Islet of Langerhans (tissue), 1 donor: ENCODE results near the gene SLC15A1.

ENCODE experiments used
- FAIRE-seq: peaks from one replicate; lab custom pipeline; 2011; peaks lifted over from hg19 to GRCh38; lab: Jason Lieb, UNC

Gene SLC15A1

DNA sequence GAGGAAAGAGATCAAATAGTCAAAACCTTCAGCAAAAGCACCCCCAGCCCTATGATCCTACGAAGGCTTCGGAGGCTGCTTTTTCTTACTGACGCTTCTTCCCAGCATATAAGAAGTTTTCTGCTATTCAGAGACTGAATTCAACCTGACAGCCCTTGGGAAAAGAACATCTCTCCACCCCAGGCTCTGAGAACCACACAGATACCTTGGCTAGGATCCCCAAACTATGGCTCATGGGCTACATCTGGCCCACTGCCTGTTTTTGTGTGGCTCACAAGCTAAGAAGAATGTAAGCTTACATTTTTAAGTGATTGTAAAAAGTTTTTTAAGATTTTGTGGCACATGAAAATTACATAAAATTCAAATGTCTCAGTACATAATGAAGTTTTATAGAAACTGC lies 3.0 kb downstream of the SLC15A1 start:
- FAIRE-seq: no peak

DNA sequence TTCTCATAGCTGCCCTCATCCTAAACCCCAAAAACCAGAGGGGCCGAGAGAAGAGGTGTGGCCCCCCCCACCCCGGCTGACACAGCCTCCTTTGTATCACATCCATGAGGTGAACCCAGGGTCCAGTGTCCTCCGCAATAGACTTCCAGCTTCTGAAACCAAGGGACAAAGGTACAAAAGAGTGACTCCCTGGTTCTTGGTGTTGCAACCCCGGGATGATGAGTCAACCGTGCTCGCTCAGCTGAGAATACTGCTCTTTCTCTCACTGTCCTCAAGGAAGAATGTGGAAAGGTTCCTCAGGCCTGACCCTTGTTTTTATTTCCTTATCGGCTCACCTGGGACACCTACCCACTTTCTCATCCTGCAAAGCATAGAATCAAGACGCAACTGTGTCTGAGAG lies 5.5 kb downstream of the SLC15A1 start:
- no peak for FAIRE-seq

DNA sequence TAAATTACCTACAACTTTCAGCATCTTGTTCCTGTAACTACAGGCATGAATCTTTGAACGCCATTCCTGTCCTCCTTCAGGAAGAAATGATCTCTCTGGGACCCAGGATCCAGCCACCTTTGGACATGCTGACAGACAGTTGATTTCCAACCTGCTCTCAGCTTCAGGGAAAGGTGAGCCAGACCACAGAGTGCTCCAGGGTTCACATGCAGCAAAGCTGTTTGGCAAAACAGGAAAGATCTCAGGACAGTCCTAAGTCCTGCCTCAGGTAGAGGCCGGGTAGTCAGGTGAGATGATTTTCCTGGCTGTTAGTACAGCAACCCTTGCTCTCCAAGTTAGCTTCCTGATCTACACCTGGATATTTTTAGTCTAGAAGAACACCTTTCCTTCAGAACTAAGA lies 9.1 kb downstream of the SLC15A1 start:
- FAIRE-seq: no peak

DNA sequence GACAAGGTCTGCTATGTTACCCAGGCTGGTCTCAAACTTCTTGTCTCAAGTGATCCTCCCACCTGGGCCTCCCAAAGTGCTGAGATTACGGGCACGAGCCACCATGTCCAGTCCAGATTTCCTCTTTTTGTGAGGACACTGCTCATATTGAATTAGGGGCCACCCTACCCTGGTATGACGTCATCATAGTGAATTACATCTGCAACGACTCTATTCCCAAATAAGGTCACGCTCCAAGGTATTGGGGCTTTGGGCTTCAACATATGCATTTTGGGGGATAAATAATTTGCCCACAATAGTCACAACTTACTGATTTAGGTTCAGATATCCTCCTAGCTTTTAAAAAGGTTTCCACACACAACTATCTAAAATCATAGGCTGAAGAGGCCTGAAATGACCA lies 9.5 kb downstream of the SLC15A1 start:
- FAIRE-seq: no peak

DNA sequence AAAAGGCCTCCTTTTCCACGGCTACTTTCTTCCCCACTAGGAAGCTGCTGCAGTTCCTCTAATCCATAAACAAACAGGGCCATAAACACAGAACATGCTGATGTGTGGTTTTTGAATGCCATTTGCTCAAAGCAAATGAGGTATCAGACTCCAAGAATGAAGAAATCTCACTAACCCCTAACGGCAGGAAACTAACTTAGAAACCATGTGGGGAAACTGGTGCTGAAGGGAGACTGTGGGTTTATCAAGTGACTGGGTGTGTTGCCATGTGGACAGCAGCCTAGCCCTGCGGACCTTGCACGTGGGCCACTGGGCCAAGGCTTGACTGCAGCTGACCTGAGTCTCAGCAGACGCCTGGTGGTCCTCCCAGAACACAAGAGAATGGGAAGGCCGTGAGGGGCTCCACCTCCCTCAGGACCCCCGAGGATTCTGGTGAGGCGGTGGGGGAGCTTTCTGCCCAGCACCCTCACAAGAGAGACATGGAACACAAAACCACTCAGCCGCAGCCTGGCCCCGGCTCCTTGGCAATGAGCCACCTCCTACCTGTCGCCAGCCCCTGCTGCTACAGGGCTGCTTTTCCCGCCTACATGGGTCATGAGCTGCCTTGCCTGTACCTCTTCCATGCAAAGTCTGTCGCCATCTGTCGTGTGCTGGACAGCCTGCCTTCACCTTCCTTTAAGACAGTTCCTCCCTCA lies 10.6 kb downstream of the SLC15A1 start:
- no peak for FAIRE-seq

DNA sequence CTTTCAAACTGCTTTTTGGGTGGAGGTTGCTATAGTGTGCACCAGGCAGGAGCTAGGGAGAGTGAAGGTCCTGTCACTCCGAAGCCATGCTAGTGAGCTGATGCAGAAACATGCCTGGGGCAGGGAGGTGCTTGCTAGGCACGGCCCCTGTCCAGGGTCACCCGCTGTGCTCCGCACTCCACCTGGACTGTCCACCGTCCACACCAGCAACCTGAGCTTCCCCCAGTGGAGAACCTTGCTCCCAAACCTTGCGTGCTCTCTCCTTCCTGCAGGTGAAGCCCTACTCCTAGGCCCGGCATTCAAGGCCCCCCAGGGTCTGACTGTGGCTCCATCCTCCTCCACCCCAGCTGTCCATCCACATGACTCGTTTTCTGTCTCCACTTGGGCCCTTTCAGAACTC lies 12.3 kb downstream of the SLC15A1 start:
- no peak for FAIRE-seq

DNA sequence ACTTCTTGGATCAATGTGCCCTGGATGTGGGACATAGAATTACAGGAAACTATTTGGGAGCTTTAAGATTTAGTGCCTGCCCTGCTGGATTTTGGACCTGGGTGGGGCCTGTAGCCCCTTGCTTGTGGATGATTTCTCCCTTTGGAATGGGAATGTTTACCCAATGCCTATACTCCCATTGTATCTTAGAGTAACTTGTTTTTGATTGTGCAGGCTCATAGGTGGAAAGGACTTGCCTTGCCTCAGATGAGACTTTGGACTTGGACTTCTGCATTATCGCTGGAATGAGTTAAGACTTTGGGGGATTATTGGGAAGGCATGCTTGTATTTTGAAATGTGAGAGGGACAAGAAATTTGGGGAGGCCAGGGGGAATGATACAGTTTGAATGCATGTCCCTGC lies 13.5 kb downstream of the SLC15A1 start:
- no peak for FAIRE-seq

DNA sequence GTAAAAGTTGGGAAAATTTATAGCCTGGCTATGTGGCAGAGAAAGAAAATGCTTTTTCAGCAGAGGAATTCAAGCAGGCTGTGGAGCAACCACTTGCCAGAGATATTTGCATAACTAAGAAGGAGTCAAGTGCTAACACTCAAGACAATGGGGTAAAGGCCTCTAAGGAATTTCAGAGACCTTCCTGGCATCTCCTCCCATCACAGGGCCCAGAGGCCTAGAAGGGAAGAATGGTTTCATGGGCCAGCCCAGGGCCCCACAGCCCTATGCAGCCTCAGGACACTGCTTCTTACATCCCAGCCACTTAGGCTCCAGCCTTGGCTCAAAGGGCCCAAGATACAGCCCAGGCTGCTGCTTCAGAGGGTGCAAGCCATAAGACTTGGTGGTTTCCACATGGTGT lies 14.3 kb downstream of the SLC15A1 start:
- FAIRE-seq: no peak

DNA sequence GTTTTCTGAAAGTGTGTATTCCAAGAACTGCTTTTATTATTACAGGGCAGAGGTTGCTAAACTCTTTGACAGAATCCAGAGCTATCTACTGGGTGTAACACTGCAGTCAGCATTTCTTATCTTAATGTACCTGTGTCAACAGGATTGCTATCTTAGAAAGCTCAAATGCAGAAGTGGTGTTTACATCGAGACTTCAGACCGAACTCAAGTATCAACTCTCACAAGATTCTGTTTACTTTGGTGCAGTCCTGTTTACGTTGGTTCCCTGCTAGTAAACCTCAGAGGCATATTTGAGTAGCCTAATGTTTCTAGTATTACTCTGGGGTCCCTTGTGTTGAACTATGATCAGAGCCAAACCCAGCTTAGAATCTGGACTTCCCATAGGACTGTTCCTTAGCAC lies 20.5 kb downstream of the SLC15A1 start:
- FAIRE-seq: no peak

DNA sequence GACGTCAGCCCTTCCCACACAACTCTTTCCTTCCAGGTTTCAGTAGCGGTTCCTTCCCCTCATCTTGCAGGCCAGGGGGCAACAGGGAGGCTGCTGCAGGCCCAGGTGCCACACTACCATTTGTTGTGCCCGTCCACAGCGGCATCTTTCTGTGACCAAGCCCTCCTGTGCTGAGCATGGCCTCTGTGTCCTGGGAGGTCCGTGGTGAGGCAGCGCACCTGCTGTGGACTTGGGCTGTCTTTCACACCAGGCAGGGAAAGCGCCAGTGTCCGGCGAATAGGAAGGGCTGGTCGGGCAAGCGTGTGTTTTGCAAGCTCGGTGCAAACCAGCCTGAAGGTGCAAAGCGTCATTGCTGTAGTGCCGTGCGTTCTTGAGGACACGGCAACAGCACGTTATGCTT lies 21.4 kb downstream of the SLC15A1 start:
- FAIRE-seq: no peak

DNA sequence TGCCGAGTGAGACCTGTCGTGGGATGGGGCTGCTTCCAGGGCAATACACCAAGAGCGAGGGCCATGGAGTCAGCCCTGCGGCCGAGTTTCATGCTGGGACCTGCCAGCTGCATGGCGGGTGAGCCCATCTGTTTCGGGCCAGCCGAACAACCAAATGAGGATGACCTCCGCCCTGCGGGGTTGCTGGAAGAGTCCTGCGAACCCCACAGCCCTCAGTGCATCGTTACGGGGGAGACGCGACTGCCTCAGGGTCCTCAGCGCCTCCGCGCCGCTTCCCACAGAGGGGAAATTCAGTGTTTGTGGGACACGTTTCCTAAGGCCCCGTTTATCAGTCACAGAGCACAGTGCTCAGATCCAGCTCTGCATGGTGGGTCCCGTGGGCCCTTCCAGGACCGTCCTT lies 22.0 kb downstream of the SLC15A1 start:
- no peak for FAIRE-seq

DNA sequence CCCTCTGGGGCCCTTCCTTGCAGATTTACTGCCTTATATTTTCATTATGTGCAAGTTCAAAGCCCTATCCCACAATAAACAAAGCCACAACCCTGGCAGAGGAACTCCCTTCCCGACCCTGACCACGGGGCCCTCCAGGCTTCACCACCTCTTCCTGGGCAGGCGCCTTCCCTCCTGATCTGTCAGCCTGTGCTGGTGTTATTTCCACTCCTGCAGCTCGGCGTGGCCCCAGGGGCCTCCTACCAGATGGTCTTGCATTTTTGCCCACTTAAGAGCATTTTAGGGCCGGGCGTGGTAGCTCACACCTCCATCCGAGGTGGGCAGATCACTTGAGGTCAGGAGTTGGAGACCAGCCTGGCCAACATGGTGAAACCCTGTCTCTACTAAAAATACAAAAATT lies 22.8 kb downstream of the SLC15A1 start:
- no peak for FAIRE-seq

DNA sequence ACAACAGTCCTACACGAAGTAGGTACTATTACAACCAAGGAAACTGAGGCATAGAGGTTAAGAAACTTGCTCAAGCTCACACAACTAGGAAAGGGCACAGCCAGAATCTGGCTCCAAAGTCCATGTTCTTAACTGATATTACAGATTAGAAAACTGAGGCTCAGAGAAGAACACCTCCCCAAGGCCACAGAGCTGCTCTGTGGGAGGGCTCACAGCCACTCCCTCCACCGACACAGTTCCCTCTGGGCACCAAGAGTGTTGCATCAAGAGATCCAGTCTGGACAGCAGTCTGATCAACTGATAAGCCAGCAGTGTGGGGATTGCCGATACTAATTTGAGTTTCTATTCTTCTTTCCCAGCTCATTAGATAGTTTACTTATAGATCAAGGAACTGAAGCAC lies 29.5 kb downstream of the SLC15A1 start:
- FAIRE-seq: no peak

DNA sequence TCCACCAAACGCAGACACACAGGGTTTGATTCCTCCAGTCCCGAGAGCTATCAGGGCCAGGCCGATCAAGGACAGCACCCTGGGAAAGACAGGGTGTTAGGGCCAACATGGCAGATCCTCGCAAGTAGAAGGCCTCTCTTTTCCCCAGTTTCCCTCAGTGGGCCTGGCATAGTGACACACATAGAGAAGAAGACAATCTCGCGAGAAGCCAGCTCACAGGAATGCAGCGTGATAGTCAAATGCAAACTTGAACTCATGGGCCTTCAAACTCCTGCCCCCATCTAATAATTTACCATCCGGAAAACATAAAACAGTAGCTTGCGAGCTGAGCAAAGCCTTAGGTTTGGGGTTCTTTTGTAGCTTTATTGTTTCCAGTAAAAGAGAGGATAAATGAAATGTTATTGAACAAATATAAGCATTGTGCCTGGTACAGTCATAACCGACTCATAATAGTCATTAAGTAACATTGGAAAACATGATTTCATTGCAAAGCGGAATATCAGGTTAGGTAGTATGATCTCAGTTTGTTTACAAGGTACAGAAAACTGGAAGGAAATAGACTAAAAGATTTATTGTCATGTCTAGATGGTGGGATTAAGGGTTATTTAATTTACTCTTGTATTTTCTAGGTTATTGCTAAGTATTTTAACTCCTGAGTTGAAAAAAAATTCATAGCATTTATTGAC lies 30.5 kb downstream of the SLC15A1 start:
- peak; percentile 62 for FAIRE-seq

DNA sequence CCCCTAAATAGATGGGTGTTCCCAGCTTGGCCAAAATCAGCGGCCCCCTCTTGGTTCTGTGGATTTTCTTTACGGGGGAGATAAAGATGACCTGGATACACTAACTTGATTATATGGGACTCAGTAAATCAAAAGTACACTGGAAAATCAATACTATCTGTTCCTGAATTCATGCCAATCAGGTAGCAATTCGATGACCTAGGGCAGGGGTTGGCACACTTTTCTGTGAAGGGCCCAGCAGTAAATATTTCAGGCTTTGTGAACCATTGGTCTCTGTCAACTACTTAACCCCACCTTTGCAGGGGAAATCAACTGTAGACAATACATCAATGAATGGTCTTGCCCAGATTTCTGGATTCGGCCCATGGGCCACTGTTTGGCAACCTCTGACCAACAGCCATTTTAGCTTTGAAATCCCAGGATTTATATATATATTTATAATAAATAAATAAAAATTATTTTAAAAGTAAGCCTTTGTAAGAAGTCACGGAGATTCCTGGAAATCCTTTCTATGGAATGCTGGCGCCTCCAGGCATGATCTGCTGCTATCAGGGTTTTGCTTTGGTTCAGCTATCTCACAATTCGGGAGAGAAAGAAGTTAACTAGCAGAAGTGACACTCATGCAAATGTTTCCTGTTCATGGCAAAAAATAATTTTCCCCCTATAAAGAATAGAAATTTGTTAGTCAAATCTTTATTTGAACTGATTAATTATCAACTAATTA lies 32.8 kb downstream of the SLC15A1 start:
- no peak for FAIRE-seq

DNA sequence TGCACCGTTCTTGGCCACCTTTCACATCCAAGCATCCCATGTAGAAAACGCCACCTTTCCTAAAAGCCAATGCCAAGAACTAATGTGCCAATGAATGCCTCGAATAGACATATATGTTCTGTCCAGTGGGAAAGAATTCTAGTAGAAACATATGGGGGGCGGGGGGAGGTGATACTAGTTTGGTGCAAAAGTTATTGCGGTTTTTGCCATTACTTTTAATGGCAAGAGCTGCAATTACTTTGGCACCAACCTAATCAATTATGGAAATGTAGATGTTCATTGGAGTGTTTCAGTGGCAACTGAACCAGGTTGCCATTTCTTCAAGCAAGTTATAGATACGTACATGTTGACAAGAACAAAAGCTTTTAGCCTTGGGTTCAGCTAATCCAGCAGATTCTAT lies 34.6 kb downstream of the SLC15A1 start:
- FAIRE-seq: no peak

DNA sequence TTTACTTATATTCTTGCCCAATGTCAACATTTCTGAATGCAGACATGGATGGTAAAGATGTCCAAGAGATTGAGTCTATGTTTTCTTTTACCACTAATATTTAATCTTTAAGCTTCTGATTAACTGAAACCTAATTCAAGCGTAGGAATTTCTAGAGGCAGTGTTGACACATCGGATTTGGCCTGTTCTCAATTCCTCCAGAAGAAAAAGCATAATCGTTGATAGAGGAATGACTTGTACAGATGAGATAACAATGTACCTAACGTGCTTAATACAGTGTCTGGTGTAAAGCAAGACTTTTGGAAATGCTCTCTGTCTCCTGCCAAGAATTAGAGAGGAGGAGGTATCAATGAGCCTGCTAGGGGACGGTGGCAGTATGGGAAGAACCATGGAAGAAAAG lies 35.2 kb downstream of the SLC15A1 start:
- FAIRE-seq: peak; percentile 21

DNA sequence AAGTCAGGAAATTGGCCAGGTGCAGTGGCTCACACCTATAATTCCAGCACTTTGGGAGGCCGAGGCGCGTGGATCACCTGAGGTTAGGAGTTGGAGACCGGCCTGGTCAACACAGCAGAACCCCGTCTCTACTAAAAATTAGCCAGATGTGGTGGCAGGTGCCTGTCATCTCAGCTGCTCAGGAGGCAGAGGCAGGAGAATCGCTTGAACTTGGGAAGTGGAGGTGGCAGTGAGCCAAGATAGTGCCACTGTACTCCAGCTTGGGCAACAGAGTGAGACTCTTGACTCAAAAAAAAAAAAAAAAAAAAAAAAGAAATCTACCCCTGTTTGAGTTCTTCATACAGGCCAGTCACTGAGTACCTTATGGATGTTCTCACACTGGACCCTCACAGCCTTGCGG lies 42.0 kb downstream of the SLC15A1 start:
- no peak for FAIRE-seq

DNA sequence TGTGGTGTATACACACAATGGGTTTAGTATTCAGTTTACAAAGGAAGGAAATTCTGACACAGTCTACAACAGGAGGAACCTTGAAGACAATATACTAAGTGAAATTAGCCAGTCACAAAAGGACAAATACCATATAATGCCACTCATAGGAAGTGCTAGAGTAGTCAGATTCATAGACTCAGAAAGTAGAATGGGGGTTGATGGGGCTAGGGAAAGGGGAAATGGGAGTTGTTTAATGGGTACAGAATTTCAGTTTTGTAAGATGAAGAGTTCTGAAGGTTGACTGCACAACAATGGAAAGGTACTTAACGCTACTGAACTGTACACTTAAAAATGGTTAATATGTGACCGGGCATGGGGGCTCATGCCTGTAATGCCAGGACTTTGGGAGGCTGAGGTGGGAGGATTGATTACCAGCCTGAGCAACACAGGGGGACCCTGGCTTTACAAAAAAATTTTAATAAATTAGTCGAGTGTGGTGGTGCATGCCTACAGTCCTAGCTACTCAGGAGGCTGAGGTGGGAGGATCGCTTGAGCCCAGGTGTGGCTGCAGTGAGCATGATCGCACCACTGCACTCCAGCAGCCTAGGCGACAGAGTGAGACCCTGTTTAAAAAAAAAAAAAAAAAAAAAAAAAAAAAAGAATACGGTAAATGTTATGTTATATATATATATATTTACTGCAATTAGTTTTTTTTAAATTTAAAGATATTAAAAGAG lies 45.0 kb downstream of the SLC15A1 start:
- FAIRE-seq: no peak

DNA sequence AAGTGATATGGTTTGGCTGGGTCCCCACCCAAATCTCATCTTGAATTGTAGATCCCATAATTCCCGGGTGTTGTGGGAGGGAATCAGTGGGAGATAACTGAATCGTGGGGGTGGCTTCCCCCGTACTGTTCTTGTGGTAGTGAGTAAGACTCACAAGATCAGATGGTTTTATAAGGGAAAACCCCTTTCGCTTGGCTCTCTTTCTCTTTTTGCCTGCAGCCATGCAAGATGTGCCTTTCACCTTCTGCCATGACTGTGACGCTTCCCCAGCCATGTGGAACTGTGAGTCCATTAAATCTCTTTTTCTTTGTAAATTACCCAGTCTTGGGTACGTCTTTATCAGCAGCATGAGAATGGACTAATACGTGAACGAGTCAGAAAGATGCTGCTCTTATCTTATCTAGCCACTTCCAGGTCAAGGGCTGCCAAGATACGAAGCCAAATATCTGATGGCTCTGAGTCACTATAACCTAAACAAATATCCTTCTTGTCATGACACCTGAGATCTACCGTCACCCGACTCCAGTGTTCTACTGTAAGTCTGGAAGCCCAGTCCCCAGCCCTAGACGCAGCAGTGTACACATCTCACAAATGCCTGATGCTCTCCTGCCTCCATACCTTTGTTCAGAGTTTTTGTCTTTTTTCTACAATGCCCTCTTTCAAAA lies 45.9 kb downstream of the SLC15A1 start:
- FAIRE-seq: no peak

DNA sequence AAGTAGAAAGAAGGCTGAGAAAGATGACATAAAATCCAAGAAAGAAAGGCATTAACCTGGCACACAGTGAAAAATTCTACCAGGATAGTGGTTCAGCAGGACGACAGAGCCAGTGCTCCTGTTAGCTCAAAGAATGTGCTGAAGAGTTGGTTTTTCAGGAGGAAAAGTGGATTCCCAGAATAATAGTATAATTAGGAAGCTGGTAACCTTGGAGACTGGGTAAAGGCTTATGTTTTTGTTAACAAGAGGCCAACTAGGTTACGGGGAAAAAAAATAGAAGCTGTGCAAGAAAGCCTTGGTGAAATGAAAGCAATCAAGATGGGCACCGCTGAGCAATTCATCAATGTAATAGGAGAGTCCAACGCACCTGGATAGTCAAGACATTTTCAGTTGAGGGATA lies 54.7 kb downstream of the SLC15A1 start:
- FAIRE-seq: no peak

DNA sequence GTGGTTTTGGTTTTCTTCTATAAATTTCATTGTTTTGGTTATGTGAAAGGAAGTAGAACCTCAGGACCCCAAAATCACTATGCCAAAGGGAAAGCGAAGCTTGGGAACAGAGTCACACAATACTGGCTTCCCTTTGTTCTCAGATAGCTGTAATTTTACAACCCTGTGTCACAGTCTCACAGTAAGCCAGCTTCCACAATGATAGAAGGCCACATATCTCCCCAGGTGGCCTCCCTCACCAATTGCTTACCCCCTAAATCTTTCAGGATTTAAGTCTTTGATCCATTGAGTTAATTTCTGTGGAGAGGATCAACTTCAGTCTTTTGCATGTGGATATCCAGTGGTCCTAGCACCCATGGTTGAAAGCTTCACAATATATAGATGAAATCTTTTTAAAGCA lies 58.7 kb downstream of the SLC15A1 start:
- FAIRE-seq: no peak
